AG20443 (cell line): ENCODE data around the gene SNRPB2.

Source experiments
- DNase-seq: peaks from one replicate; pipeline ENCODE4 v3.0.0; 2012; ENCODE audit warnings: low spot score, mixed read lengths

SNRPB2 gene

DNA sequence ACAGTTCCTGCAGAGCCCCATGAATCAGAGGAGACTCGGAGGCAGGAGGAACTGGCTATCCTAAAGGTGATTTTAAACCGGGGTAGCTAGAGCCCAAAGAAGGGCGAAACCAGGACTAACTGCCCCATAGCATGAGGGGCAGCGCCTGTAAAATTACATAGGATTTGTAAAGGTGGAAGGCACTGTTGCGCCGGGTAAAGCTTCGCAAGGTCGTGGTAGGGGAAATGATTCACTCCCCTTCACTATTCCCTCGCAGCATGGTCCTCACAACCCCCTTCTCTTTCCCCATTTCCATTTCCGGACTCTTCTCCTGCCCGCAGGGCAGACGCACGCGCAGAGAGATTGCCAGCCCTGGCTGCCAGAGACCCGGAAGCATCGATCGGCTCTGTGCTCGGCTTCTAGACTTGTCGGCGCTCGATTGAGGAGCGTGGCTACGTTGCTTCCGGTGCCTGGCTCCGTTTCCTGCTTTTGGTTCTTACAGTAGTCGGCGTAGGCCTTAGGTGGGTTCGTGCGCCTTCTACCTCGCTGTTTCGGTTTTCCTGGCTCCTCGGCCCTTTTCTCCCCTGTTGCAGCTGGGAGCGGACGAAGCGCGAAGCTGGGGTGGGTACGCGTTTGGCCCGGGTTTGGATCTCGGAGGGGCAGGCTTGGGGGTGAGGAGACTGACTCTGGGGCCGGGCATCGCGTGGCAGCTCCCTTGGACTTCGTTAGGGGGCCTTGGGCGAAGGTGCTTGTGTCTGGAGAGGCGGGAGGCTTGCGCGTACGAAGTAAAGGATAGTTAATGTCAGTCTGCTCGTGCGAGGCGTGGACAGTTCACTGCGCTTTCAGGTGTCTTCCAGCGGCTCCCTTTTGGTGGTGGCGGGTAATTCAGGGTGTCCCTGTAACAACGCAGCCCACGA, at the start of gene SNRPB2:
Gene SNRPB2 (plus strand): TSS at position 462 of the 896 bp plus-strand sequence. CDS start 1,677 bp downstream, outside the sequence.
- peak; percentile 99 for DNase-seq

- DNase-seq = no peak
Measured at GRCh38 chr20:16684416-16684815, 45.4 kb upstream of the SNRPB2 start.

DNA sequence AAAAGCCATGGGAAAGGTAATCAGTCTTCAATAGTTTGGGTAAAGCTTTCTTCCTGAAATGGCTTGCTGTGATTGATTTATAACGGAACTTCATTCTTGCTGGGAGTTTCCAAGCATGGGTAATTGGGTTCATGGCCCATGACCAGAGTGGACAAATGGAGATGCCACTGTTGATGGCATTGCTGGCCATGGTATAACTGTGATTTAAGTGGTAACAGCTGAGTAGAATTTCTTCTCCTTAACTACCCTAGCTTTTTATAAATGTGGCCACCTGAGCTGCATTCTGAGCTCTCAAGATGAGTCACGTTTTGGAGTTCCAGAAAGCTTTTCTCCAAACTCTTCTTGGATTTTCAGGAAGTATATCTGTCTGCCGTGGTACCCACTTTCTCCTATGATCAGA, 39.9 kb upstream of the SNRPB2 start:
- no peak for DNase-seq

DNA sequence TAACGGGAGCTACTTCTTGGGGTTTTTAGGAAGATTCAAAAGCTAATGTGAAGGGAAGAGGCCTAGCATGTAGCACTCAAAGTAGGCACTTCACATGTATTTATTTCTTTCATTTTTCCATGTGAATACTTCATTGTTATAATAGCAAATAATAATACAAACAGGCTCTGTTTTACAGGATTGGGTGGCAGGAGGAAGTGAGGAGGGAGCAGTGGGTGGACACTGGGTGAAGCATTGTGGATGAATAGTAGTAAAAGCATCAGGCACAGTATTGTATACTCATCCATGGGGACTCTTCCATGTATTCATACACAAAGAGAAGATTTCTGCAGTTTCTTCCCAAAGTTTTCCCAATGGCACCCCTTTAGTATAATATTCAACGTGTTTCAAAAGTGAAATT, 38.4 kb upstream of the SNRPB2 start:
- no peak for DNase-seq

DNA sequence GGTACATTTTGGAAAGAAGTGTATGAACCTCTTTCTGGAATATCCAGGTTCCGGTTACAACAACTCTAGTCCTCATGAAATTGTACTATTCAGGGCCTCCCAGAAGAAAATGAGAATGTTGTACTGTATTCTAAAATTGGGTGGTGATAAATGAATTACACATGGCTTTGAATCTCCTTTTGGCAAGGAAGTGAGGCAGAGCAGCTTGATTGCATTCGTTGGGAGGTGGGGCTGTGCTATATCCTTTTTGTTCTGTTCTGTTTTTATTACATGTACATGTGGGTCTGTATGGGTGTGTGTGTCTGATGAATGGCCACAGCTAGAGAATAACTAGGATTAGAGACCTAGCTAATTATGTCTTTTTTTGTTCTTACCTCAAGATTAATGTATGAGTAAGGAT, 37.8 kb upstream of the SNRPB2 start:
- no peak for DNase-seq

- no peak for DNase-seq
Measured at GRCh38 chr20:16692442-16692841, 37.4 kb upstream of the SNRPB2 start.

- no peak for DNase-seq
Measured at GRCh38 chr20:16693278-16693677, 36.5 kb upstream of the SNRPB2 start.

- no peak for DNase-seq
Measured at GRCh38 chr20:16694161-16694560, 35.7 kb upstream of the SNRPB2 start.

- no peak for DNase-seq
Measured at GRCh38 chr20:16695628-16696027, 34.2 kb upstream of the SNRPB2 start.

GRCh38 chr20:16699293-16699692, 30.5 kb upstream of the SNRPB2 start:
- no peak for DNase-seq

DNA sequence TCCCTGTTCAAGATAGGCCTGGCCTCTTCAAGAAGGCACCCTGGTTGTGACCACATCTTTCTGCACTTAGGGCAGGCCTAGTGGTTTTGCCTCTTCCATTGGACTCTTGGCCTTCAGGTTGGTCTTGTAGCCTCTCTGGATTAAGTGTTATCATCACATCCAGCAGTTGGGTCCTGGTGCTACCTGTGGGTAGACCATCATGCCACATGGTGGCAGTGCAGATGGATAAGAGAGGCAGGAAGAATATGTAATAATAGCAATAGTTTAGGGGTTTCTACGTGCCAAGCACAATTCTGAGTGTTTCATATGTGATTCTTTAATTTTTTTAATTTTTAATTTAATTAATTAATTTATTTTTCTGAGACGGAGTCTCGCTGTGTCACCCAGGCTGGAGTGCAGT, 28.5 kb upstream of the SNRPB2 start:
- peak; percentile 11 for DNase-seq

- DNase-seq = no peak
Measured at GRCh38 chr20:16703570-16703969, 26.3 kb upstream of the SNRPB2 start.

GRCh38 chr20:16707674-16708073, 22.2 kb upstream of the SNRPB2 start:
- DNase-seq = no peak

DNA sequence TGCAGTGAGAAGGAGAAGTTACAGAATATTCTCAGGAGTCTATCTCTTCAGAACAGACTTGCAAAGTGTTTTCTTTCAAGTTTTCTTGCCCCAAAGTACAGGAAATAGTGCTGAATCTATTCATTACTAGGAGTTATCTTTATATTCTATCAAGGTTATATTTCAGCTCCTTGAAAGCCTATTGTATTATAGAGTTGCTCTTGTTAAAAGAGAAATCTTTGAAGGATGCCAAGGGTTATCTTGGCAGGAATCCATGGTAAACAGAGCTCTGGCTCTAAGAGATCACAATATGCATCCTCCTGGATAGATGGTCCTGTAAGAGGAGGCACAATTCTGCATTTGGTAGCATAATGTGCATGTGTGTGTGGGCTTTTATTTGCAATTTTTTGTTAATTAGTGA, 21.2 kb upstream of the SNRPB2 start:
- no peak for DNase-seq

GRCh38 chr20:16709017-16709416, 20.8 kb upstream of the SNRPB2 start:
- DNase-seq = no peak

DNA sequence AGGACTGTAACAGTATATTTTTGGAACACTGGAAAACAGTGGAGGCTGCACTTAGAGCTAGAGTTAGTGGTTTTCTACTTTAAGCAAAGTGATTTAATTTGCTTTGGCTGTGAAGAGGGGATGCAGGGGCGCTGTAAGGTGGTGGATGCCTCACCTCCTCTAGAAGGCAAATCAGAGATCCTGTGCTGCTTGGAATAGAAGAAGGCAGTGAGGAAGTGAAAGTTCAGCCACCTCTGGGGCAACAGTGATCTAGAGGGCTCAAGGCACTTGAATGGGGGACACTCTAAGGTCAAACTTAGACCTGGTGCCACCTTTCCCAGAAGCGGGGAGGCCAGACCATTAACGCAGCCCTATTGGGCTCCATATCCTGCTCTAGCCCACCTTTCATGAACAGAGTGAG, 19.0 kb upstream of the SNRPB2 start:
- no peak for DNase-seq

DNA sequence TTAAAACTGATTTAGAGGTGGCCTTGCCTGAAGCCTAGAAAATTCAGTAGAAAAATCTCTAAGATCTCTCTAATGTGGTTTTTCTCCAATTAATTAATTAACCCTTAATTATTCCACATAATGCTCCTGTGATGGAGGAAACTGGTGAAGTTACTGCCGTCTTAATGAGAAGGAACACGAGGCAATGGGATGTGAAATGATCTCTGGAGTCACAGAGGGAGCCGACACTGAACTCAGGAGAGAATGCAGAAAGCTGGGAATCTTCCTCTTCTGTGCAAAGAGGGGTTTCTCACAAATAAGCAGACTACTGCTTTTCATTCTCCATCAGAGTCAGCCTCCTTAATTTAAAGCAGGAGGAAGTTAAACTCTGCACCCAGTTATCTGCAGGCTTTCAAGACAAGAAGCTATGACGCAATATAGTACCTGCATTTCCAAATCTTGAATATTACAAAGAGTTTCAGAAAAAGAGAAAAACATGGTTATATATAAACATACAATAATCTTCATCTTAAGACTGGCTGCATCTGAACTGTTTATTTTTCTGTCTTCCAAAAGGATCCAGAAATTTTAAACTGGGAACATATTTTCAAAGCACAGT, 18.1 kb upstream of the SNRPB2 start:
- no peak for DNase-seq

DNA sequence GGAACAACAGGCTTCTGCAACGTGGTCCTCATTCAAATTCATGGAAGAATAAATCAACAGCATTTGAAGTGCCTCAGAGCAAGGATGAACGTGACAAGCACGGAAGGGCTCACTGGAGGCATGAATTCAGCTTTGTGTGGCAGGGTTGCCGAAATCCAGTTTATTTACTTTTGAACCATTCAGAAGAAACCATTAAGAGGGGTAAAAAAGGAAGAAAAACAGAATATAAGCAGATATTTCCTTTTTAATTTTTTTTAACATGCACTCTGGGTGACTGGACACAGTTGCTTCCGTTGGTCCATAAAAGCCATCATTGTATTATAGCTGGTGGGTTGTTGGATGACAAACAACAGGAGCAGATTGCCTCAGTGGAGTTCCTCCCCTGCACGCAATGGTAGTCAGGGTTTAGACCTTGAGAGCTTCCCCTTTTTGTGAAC, 17.3 kb upstream of the SNRPB2 start:
- DNase-seq = no peak

DNA sequence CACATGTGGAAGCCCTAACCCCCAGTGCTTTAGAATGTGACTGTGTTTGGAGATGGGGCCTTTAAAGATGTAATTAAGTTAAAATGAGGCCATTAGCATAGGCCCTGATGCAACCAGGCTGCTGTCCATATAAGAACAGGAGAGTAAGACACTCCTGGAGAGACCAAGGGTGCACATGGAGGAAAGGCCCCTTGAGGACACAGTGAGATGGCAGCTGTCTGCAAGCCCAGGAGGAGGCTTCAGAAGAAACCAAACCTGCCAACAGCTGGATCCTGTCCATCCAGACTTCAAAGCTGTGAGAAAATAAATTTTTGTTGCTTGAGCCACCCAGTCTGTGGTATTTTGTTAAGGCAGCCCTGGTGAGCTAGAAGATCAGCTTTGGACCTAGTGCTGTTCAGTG, 16.8 kb upstream of the SNRPB2 start:
- no peak for DNase-seq

DNA sequence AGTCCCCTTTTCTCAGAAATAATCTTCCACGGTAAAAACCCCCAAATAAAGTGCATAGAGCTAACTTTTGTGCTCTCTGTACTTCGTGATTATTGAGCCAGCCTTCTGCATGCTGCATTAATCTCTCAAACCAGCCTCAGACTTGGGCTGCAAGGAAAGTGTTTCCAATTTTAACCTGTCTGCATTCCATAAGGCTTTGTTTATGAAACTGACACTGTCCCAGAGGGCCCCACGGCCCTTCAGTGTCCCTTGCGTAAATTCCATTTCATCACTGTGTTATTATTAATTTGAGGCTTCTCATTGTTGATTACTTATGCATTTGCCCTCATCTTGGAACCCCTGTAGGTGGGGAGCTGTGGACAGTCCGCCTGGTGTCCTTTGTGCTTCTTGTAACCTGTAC, 15.6 kb upstream of the SNRPB2 start:
- DNase-seq = no peak

GRCh38 chr20:16714751-16715150, 15.1 kb upstream of the SNRPB2 start:
- DNase-seq = no peak

GRCh38 chr20:16719421-16719820, 10.4 kb upstream of the SNRPB2 start:
- DNase-seq = no peak

DNA sequence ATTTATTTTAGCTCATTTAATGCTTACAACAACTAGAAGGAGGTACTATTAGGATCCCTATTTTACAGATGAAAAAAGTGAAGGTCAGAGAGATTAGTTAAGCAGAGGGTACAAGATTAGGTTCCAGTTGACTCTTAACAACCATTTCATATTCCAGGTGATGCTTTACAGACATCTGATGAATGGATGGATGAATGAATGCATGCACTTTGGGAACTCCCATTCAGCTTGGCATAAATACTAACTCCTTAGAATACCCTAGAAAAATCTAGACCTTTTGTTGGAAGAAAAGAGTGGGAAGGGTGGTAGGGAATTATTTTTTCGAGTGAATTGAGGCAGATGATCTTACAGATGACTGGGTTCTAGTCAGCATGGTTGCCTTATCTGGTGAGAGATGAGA, 746 bp upstream of the SNRPB2 start:
- DNase-seq = no peak
